Activated B cell treated with CpG ODN at 0.5 μM for 24 hours (primary cell): ENCODE results near the gene ACYP1. TPM values are rescaled to one million over a fixed set of nuclear protein-coding genes. Genes with fewer than 3 reads are reported as not detected.

Experiments used
- ATAC-seq: fragments of 200-7000 bp; cut with Tn5 transposase; one replicate; pipeline ENCODE4 v1.10.0; 2021; ENCODE audit warnings: low read depth, mild to moderate bottlenecking, moderate library complexity
- CTCF ChIA-PET: fragments of 350-600 bp; sonication (Branson Sonifier 250); formaldehyde crosslinking; loops from one replicate; lab custom pipeline; 2021; ENCODE audit warnings: antibody characterized with exemption; lab: Charles Lee
- POLR2A ChIA-PET: fragments of 350-600 bp; sonication (Branson Sonifier 250); formaldehyde crosslinking; loops from one replicate; lab custom pipeline; 2021; ENCODE audit warnings: antibody characterized with exemption; lab: Charles Lee
- DNase-seq: peaks from one replicate; pipeline ENCODE4 v3.0.0; 2022
- H3K27ac Mint-ChIP-seq: one replicate; pipeline ENCODE4 v1.8.0; 2020; ENCODE audit warnings: mixed read lengths
- H3K27me3 Mint-ChIP-seq: one replicate; pipeline ENCODE4 v1.8.0; 2021; ENCODE audit warnings: mixed read lengths
- H3K36me3 Mint-ChIP-seq: one replicate; pipeline ENCODE4 v1.8.0; 2021; ENCODE audit warnings: low read depth, mixed read lengths
- H3K4me1 Mint-ChIP-seq: one replicate; pipeline ENCODE4 v1.8.0; 2021; ENCODE audit warnings: mixed read lengths
- H3K4me3 Mint-ChIP-seq: one replicate; pipeline ENCODE4 v1.8.0; 2020; ENCODE audit warnings: mild to moderate bottlenecking, mixed read lengths
- H3K9me3 Mint-ChIP-seq: one replicate; pipeline ENCODE4 v1.8.0; 2020; ENCODE audit warnings: mixed read lengths
- CTCF ChIP-seq: fragments of 200-600 bp; IDR thresholded peaks from one replicate; pipeline ENCODE4 v1.8.0; 2022; ENCODE audit warnings: antibody characterized with exemption, mild to moderate bottlenecking
- intact Hi-C: fragments of 100-400 bp; cut with micrococcal nuclease; formaldehyde crosslinking; loops from one replicate; pipeline ENCODE4 v1.15.1; 2024
- total RNA-seq: library from RNA; stranded (reverse); gene quantifications from 2 replicates; pipeline ENCODE4 v1.2.3, GENCODE V29; 2022

ACYP1 gene
- total RNA-seq, 1 donor from 2014 or later = 25.9 TPM

GRCh38 chr14:75098212-75098611 lies 34.4 kb upstream of the ACYP1 start:
- no peak for TF ChIP-seq CTCF
- no peak overlapping the region for H3K27ac Mint-ChIP-seq
- intact Hi-C loops = no loop called here
- no peak overlapping the region for H3K4me3 Mint-ChIP-seq
- peaks cover 9% of the 10 kb centered on the region for H3K4me1 Mint-ChIP-seq
- no peaks in the 10 kb centered on the region for H3K9me3 Mint-ChIP-seq
- no peaks in the 10 kb centered on the region for H3K27me3 Mint-ChIP-seq
- peaks cover 85% of the 10 kb centered on the region for H3K36me3 Mint-ChIP-seq
- CTCF ChIA-PET = interaction anchor here (1.3 kb wide), 1 partner anchor 10 kb away, joined by 6 read pairs; no protein-coding TSS in a partner anchor
- DNase-seq (no peak), ATAC-seq (no peak)
- POLR2A ChIA-PET = no interaction called here

GRCh38 chr14:75096959-75097358 lies 33.1 kb upstream of the ACYP1 start:
- ATAC-seq (no peak), DNase-seq (no peak)
- H3K27ac Mint-ChIP-seq = no peak overlapping the region
- peaks cover 9% of the 10 kb centered on the region for H3K4me1 Mint-ChIP-seq
- no peak for TF ChIP-seq CTCF
- no peaks in the 10 kb centered on the region for H3K27me3 Mint-ChIP-seq
- no peaks in the 10 kb centered on the region for H3K9me3 Mint-ChIP-seq
- CTCF ChIA-PET = no interaction called here
- POLR2A ChIA-PET = no interaction called here
- peaks cover 83% of the 10 kb centered on the region for H3K36me3 Mint-ChIP-seq
- no peak overlapping the region for H3K4me3 Mint-ChIP-seq
- intact Hi-C loops = no loop called here

- Mint-ChIP-seq H3K27ac (no peak overlapping the region), H3K4me1 (peaks cover 9% of the 10 kb centered on the region), H3K36me3 (peaks cover 81% of the 10 kb centered on the region), H3K4me3 (no peak overlapping the region), H3K9me3 (no peaks in the 10 kb centered on the region), H3K27me3 (no peaks in the 10 kb centered on the region)
- peak; percentile 54 for ATAC-seq
- ChIA-PET CTCF (no interaction called here), POLR2A (no interaction called here)
- intact Hi-C loops = no loop called here
- no peak for TF ChIP-seq CTCF
- no peak for DNase-seq
Observed at GRCh38 chr14:75095690-75096089, 31.9 kb upstream of the ACYP1 start.

- H3K36me3 Mint-ChIP-seq = peaks cover 82% of the 10 kb centered on the region
- no peaks in the 10 kb centered on the region for H3K27me3 Mint-ChIP-seq
- H3K4me3 Mint-ChIP-seq = no peak overlapping the region
- intact Hi-C loops = no loop called here
- no peaks in the 10 kb centered on the region for H3K9me3 Mint-ChIP-seq
- TF ChIP-seq CTCF = no peak
- peaks cover 9% of the 10 kb centered on the region for H3K4me1 Mint-ChIP-seq
- H3K27ac Mint-ChIP-seq = no peak overlapping the region
- ChIA-PET CTCF (no interaction called here), POLR2A (no interaction called here)
- no peak for DNase-seq
- ATAC-seq = no peak
Observed at GRCh38 chr14:75094896-75095295, 31.1 kb upstream of the ACYP1 start.

- TF ChIP-seq CTCF = no peak
- ChIA-PET POLR2A (no interaction called here), CTCF (interaction anchor here (0.7 to 1.0 kb wide), 2 partner anchors 231 to 884 kb away, joined by 4 to 6 read pairs; no protein-coding TSS in a partner anchor)
- ATAC-seq (no peak), DNase-seq (no peak)
- no peaks in the 10 kb centered on the region for H3K9me3 Mint-ChIP-seq
- no peak overlapping the region for H3K4me3 Mint-ChIP-seq
- H3K4me1 Mint-ChIP-seq = peaks cover 9% of the 10 kb centered on the region
- no peak overlapping the region for H3K27ac Mint-ChIP-seq
- intact Hi-C loops = no loop called here
- no peaks in the 10 kb centered on the region for H3K27me3 Mint-ChIP-seq
- peaks cover 74% of the 10 kb centered on the region for H3K36me3 Mint-ChIP-seq
Observed at GRCh38 chr14:75092698-75093097, 28.9 kb upstream of the ACYP1 start.
